GM20000 (cell line): ENCODE measurements around the gene PTPRG.

Experiments
- DNase-seq: peaks from one replicate; pipeline ENCODE4 v3.0.0; 2012; ENCODE audit warnings: low spot score
- TF ChIP-seq, protein P1 (sequence below): IDR thresholded peaks from 2 replicates; pipeline ENCODE4 v1.5.1; 2012; ENCODE audit warnings: mild to moderate bottlenecking, control low read depth; ENCODE audit errors: extremely low read depth, missing control alignments

The PTPRG gene

DNA sequence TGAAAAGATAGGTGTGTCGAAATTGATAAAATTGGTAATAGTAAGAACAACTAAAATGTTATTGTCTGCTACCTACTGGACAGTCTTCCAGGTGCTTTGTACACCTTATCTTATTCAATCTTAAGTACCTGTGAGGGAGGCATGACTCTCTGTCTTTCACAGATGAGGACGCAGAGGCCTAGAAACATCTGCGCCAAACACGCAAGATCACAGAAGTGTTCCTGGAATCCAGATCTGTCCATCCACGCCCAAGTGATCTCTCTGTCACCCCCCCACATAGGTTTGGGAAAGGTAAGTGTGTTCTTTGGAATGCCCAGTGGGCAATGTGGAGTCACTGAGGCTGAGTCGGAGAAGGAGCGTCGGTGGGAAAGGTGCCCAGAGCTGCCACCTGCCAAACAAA, 34.4 kb upstream of the PTPRG start:
- TF ChIP-seq, protein P1, sequence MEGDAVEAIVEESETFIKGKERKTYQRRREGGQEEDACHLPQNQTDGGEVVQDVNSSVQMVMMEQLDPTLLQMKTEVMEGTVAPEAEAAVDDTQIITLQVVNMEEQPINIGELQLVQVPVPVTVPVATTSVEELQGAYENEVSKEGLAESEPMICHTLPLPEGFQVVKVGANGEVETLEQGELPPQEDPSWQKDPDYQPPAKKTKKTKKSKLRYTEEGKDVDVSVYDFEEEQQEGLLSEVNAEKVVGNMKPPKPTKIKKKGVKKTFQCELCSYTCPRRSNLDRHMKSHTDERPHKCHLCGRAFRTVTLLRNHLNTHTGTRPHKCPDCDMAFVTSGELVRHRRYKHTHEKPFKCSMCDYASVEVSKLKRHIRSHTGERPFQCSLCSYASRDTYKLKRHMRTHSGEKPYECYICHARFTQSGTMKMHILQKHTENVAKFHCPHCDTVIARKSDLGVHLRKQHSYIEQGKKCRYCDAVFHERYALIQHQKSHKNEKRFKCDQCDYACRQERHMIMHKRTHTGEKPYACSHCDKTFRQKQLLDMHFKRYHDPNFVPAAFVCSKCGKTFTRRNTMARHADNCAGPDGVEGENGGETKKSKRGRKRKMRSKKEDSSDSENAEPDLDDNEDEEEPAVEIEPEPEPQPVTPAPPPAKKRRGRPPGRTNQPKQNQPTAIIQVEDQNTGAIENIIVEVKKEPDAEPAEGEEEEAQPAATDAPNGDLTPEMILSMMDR = no peak
- no peak for DNase-seq

DNA sequence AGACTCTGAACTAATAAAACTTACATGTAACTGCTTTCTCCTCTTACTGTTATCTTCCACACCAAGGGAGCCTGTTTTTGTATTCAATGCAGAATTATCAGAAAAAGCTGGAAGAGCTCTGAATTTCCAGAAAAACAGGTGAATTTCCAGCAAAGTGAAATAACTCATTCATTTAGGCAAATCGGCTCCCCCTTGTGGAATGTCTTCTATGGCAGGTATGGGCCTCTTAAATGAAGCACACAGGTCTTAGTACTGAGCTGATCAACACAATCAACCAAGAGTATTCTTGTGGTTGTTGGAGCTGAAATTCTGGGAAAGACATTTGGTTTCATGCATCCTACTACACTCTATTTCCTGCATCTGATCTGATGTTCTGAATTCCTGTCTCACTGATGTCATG, 31.0 kb upstream of the PTPRG start:
- no peak for DNase-seq
- TF ChIP-seq, protein P1 = peak; percentile 1

DNA sequence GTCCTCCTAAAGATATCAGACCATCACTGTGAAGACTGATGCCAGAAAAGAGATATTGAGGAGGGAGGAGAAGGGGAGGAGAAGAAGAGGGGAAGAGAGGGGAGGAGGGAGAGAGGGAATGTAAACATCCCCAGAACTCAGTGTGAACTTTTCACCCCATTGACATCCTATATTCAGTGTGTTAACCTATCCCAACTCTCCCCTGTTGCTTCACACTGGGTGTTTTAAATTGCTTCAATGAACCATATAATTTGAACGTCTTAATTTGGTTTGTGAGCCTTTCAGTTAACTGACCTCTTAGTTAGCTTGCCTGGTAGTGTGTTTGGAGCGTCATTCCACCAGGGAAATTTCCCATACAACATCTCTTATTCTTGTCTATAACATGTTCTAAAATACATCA, 29.8 kb upstream of the PTPRG start:
- no peak for DNase-seq
- TF ChIP-seq, protein P1 = no peak

DNA sequence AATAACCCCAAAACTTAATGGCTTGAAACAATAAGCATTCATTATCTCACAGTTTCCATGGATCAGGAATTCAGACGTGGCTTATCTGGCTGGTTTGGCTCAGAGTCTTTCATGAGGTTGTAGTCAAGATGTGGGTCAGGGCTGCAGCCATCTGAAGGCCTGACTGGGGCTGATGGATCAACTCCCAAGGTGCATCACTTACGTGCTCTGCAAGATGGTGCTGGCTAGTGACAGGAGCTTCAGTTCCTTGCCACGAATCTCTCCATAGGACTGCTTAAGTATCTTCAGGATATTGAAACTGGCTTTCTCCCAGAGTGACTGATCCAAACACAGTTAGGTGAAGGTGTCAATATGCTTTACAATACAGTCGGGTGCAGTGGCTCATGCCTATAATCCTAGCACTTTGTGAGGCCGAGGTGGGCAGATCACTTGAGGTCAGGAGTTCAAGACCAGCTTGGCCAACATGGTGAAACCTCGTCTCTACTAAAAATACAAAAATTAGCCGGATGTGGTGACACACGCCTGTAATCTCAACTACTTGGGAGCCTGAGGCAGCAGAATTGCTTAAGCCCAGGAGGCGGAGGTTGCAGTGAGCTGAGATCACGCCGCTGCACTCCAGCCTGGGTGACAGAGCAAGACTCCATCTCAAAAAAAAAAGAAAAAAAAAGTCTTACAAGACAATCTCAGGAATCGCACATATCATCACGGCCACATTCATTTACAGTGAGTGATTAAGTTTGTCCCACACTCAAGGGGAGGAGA, 28.5 kb upstream of the PTPRG start:
- DNase-seq = no peak

DNA sequence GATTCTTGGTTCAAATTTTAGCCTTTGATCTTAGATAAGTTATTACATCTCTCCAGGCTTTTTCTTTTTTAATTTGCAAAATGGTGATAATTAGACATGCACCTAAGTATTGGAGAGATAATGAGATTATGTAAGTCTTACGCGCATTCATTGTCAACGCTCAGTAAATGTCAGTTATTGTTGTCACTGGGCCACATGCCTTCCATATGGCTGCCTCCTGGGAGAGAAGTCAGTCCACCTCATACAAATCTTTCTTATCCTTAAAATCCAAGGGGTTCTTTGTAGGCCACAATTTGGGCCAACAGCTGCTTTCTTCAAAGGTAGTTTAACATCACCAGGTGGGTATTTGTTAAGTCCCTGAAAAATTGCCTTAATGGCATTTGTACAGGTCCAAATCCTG, 25.5 kb upstream of the PTPRG start:
- DNase-seq = no peak
- TF ChIP-seq, protein P1 = no peak

More for the DNA sequence above, 28.5 kb upstream of the PTPRG start:
- TF ChIP-seq, protein P1 = no peak

DNA sequence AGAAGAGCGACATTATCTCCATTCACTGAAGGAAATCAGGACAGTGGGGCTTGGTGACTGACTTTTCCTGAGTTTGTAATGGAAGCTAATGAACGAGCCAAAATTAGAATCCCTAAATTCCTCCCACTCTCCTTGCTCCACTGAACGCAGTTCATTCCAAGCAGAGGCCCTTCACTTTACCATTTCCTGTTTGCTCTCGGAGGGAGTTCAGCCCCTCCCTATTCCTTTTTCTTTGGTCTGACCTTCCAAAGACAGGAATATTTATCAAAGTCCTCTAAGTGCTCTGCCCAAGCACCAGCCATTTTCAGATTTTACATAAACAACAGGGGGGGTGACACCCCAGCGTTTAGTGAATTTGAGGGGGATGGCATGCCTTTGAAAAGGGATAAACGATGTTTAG, 24.0 kb upstream of the PTPRG start:
- DNase-seq = no peak
- TF ChIP-seq, protein P1 = no peak

DNA sequence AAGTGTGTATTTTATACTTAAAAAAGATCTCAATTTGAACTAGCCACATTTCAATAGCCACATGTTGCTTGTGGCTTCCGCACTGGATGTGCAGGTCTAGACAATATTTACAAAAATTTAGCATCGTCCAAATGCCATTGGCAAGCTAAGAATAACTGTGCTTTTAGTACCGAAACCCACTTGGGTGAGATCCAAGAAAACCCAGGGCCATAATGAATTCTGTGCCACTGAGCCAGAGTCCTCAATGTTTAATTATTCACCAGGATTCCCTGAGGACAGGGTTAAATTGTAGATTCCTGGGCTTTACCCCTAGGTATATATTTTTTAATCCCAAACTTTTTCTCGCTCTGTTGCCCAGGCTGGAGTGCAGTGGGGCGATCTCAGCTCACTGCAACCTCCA, 22.9 kb upstream of the PTPRG start:
- TF ChIP-seq, protein P1 = no peak
- DNase-seq = no peak
